HepG2 (cell line): Measurements from ENCODE around the gene SH2D3A. TPM values are rescaled to one million over a fixed set of nuclear protein-coding genes. Genes with fewer than 3 reads are reported as not detected.

Source experiments
- BORCS8-MEF2B ChIP-seq: sonication (generic); formaldehyde crosslinking; IDR thresholded peaks from 2 replicates; pipeline ENCODE4 v1.8.0; 2022; ENCODE audit warnings: mild to moderate bottlenecking, missing genetic modification reagents
- FOXK2 ChIP-seq: fragments of 450-650 bp; IDR thresholded peaks from 2 replicates; pipeline ENCODE4 v1.6.1; 2016
- HHEX ChIP-seq: IDR thresholded peaks from 2 replicates; pipeline ENCODE4 v1.6.1; 2016; ENCODE audit warnings: control low read depth
- IKZF1 ChIP-seq: fragments of 450-650 bp; IDR thresholded peaks from 2 replicates; pipeline ENCODE4 v1.7.1; 2016
- KDM3A ChIP-seq: IDR thresholded peaks from 2 replicates; pipeline ENCODE4 v1.6.1; 2018; ENCODE audit warnings: low read depth, missing compliant biosample characterization
- NR0B2 ChIP-seq: sonication (generic); formaldehyde crosslinking; IDR thresholded peaks from 2 replicates; pipeline ENCODE4 v1.4.0; 2020; ENCODE audit warnings: mild to moderate bottlenecking, missing genetic modification reagents
- PHF21A ChIP-seq: sonication (generic); formaldehyde crosslinking; IDR thresholded peaks from 2 replicates; pipeline ENCODE4 v1.5.0; 2020; ENCODE audit warnings: mild to moderate bottlenecking, missing genetic modification reagents
- PLSCR1 ChIP-seq: sonication (generic); formaldehyde crosslinking; IDR thresholded peaks from 2 replicates; pipeline ENCODE4 v1.5.0; 2020; ENCODE audit warnings: missing genetic modification reagents, mild to moderate bottlenecking, borderline replicate concordance
- POLR2G ChIP-seq: fragments of 200-400 bp; formaldehyde crosslinking; IDR thresholded peaks from 2 replicates; pipeline ENCODE4 v1.6.1; 2018; ENCODE audit warnings: mild to moderate bottlenecking, low read depth, low read length, moderate library complexity
- RAD51 ChIP-seq: fragments of 450-650 bp; IDR thresholded peaks from 2 replicates; pipeline ENCODE4 v1.6.1; 2016; ENCODE audit warnings: borderline replicate concordance
- RARG ChIP-seq: sonication (generic); formaldehyde crosslinking; IDR thresholded peaks from 2 replicates; pipeline ENCODE4 v1.4.0; 2020; ENCODE audit warnings: low read depth, mild to moderate bottlenecking, missing genetic modification reagents
- SATB2 ChIP-seq: sonication (generic); formaldehyde crosslinking; IDR thresholded peaks from 2 replicates; pipeline ENCODE4 v1.5.0; 2020; ENCODE audit warnings: missing genetic modification reagents
- SOX6 ChIP-seq, 2 experiments: fragments of 450-650 bp in 1 of 2; sonication (generic) in 1 of 2; formaldehyde crosslinking in 1 of 2; IDR thresholded peaks; 2 replicates each; pipeline versions ENCODE4 v1.4.0 to v1.6.1; 2017 to 2020; ENCODE audit warnings: antibody characterized with exemption in 1 of 2, mild to moderate bottlenecking in 1 of 2, missing genetic modification reagents in 1 of 2
- SRF ChIP-seq: IDR thresholded peaks from 2 replicates; pipeline ENCODE4 v1.6.1; 2011; ENCODE audit warnings: mild to moderate bottlenecking, low read depth, low read length, moderate library complexity
- ZBTB33 ChIP-seq: sonication (generic); formaldehyde crosslinking; IDR thresholded peaks from 2 replicates; pipeline ENCODE4 v1.4.0; 2020; ENCODE audit warnings: missing genetic modification reagents
- ZFX ChIP-seq: sonication (generic); formaldehyde crosslinking; IDR thresholded peaks from 2 replicates; pipeline ENCODE4 v1.4.0; 2020; ENCODE audit warnings: mild to moderate bottlenecking, low read depth, missing genetic modification reagents, moderate library complexity
- ZNF557 ChIP-seq: sonication (generic); formaldehyde crosslinking; IDR thresholded peaks from 2 replicates; pipeline ENCODE4 v1.4.0; 2020; ENCODE audit warnings: missing genetic modification reagents
- ZNF792 ChIP-seq: IDR thresholded peaks from 2 replicates; pipeline ENCODE4 v1.6.1; 2016
- ZNF883 ChIP-seq: sonication (generic); formaldehyde crosslinking; IDR thresholded peaks from 2 replicates; pipeline ENCODE4 v1.5.1; 2020; ENCODE audit warnings: mild to moderate bottlenecking, missing genetic modification reagents; ENCODE audit errors: not compliant biosample characterization
- polyA plus RNA-seq, 8 experiments: library from polyadenylated mRNA; depleted of rRNA in 3 of 8; stranded (reverse) in 7 of 8; unstranded in 1 of 8; fragments of >200 nt; fragmentation: Illumina TruSeq in 4 of 8; extraction: Trizol in 4 of 8; gene quantifications; 2 replicates each; pipeline versions ENCODE4 v1.2.1 to v1.2.3, GENCODE V29; 2011 to 2016; ENCODE audit warnings: low read depth in 4 of 8, missing spikeins in 1 of 8, mixed read lengths in 1 of 8; ENCODE audit not compliant: insufficient read depth in 1 of 8
- total RNA-seq, 5 experiments: library from RNA; depleted of rRNA; stranded (reverse); fragments of >200 nt; fragmentation: Illumina TruSeq; extraction: Trizol; gene quantifications; 2 replicates each; pipeline ENCODE4 v1.2.3, GENCODE V29; 2016; ENCODE audit warnings: low read depth in 1 of 5
- TF ChIP-seq, protein P1 (sequence below): sonication (generic); formaldehyde crosslinking; IDR thresholded peaks from 2 replicates; pipeline ENCODE4 v1.4.0; 2020; ENCODE audit warnings: missing genetic modification reagents, mild to moderate bottlenecking, borderline replicate concordance
- TF ChIP-seq, protein P2 (sequence below): sonication (generic); formaldehyde crosslinking; conservative IDR thresholded peaks from 2 replicates; pipeline ENCODE4 v1.4.0; 2020; ENCODE audit warnings: missing genetic modification reagents
- TF ChIP-seq, protein P3 (sequence below): sonication (generic); formaldehyde crosslinking; IDR thresholded peaks from 2 replicates; pipeline ENCODE4 v1.4.0; 2020; ENCODE audit warnings: mild to moderate bottlenecking, missing genetic modification reagents

Gene SH2D3A
- total and polyA plus RNA-seq, 2 of the 13 experiments (the other 11 are each of a cell fraction or from before 2014, with no cell fraction given) = 1.0 to 2.2 TPM

DNA sequence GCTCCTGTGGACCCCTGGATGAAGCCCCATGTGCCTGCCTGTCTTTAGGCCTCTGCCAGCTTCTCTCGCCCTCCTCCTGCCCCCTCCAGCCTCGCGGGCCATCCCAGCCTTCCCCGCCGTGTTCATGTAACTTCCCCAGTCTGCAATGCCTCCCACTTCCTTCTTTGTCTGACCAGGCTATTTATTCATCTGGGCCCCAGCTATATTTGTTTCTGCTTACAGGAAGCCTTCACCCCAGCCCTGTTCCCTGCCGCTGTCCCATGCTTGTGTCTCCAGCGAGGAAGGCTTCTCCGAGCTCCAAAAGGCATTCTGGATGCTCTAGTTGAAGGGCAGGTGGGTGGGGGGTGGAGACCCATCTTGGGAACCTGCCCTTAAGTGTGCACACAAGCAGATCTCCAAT lies 38.9 kb downstream of the SH2D3A start (continued):
- TF ChIP-seq KDM3A (CRISPR knock-in tag) (0 out of 2 replicates have a peak, but pooled peaks have one; percentile 18), ZFX (CRISPR knock-in tag) (peak; percentile 33; the same call in 1 of the 2 replicates), RAD51 (no peak), FOXK2 (no peak), PLSCR1 (CRISPR knock-in tag) (no peak), ZNF792 (CRISPR knock-in tag) (0 out of 2 replicates have a peak, but pooled peaks have one; percentile 22), PHF21A (CRISPR knock-in tag) (peak; percentile 25; the same call in 1 of the 2 replicates), NR0B2 (CRISPR knock-in tag) (no peak), ZBTB33 (CRISPR knock-in tag) (0 out of 2 replicates have a peak, but pooled peaks have one; percentile 22), POLR2G (peak; percentile 37; the same call in 1 of the 2 replicates), ZNF557 (no peak), SRF (no peak), SOX6 (IDR thresholded peaks at IDR 0.05) (no peak), SOX6 (CRISPR knock-in tag; IDR thresholded peaks at IDR 0.05) (0 out of 2 replicates have a peak, but pooled peaks have one; percentile 15), HHEX (no peak), ZNF883 (CRISPR knock-in tag) (no peak), RARG (CRISPR knock-in tag) (no peak), BORCS8-MEF2B (CRISPR knock-in tag) (no peak), SATB2 (no peak), IKZF1 (no peak)
- TF ChIP-seq, protein P1, sequence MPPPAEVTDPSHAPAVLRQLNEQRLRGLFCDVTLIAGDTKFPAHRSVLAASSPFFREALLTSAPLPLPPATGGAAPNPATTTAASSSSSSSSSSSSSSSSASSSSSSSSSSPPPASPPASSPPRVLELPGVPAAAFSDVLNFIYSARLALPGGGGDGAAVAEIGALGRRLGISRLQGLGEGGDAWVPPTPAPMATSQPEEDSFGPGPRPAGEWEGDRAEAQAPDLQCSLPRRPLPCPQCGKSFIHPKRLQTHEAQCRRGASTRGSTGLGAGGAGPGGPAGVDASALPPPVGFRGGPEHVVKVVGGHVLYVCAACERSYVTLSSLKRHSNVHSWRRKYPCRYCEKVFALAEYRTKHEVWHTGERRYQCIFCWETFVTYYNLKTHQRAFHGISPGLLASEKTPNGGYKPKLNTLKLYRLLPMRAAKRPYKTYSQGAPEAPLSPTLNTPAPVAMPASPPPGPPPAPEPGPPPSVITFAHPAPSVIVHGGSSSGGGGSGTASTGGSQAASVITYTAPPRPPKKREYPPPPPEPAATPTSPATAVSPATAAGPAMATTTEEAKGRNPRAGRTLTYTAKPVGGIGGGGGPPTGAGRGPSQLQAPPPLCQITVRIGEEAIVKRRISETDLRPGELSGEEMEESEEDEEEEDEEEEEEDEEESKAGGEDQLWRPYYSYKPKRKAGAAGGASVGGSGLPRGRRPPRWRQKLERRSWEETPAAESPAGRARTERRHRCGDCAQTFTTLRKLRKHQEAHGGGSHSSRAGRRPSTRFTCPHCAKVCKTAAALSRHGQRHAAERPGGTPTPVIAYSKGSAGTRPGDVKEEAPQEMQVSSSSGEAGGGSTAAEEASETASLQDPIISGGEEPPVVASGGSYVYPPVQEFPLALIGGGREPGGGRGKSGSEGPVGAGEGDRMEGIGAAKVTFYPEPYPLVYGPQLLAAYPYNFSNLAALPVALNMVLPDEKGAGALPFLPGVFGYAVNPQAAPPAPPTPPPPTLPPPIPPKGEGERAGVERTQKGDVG = 0 out of 2 replicates have a peak, but pooled peaks have one; percentile 81
- TF ChIP-seq, protein P2, sequence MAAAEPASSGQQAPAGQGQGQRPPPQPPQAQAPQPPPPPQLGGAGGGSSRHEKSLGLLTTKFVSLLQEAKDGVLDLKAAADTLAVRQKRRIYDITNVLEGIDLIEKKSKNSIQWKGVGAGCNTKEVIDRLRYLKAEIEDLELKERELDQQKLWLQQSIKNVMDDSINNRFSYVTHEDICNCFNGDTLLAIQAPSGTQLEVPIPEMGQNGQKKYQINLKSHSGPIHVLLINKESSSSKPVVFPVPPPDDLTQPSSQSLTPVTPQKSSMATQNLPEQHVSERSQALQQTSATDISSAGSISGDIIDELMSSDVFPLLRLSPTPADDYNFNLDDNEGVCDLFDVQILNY (CRISPR knock-in tag) = no peak
- TF ChIP-seq, protein P3, sequence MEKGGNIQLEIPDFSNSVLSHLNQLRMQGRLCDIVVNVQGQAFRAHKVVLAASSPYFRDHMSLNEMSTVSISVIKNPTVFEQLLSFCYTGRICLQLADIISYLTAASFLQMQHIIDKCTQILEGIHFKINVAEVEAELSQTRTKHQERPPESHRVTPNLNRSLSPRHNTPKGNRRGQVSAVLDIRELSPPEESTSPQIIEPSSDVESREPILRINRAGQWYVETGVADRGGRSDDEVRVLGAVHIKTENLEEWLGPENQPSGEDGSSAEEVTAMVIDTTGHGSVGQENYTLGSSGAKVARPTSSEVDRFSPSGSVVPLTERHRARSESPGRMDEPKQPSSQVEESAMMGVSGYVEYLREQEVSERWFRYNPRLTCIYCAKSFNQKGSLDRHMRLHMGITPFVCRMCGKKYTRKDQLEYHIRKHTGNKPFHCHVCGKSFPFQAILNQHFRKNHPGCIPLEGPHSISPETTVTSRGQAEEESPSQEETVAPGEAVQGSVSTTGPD (CRISPR knock-in tag) = no peak
